Ascending aorta (tissue), 2 donors: Measurements from ENCODE around the gene PEX3. TPM values are rescaled to one million over a fixed set of nuclear protein-coding genes. Genes with fewer than 3 reads are reported as not detected.

ENCODE experiments used
- DNase-seq, 2 donors: peaks; one replicate each; pipeline ENCODE4 v3.0.0-alpha.2; 2019; ENCODE audit warnings: low spot score in 2 of 2
- H3K27ac ChIP-seq, 2 donors: fragments of 200-600 bp; sonication (generic); one replicate each; pipeline ENCODE4 v1.5.1; 2016 to 2017; ENCODE audit warnings: mild to moderate bottlenecking in 1 of 2
- H3K27me3 ChIP-seq: fragments of 200-600 bp; sonication (generic); one replicate; pipeline ENCODE4 v1.5.1; 2017
- H3K36me3 ChIP-seq, 2 donors: fragments of 200-600 bp; sonication (generic); one replicate each; pipeline ENCODE4 v1.5.1; 2016
- H3K4me1 ChIP-seq, 2 donors: fragments of 200-600 bp; sonication (generic); one replicate each; pipeline ENCODE4 v1.5.1; 2016 to 2017; ENCODE audit warnings: mild to moderate bottlenecking in 1 of 2
- H3K4me3 ChIP-seq, 2 donors: fragments of 200-600 bp; sonication (generic); one replicate each; pipeline ENCODE4 v1.5.1; 2016 to 2017; ENCODE audit warnings: mild to moderate bottlenecking in 1 of 2
- H3K9me3 ChIP-seq, 2 donors: fragments of 200-600 bp; sonication (generic); one replicate each; pipeline ENCODE4 v1.5.1; 2016
- intact Hi-C: fragments of 100-400 bp; cut with DNase I; formaldehyde crosslinking; loops from one replicate; pipeline ENCODE4 v1.15.1; 2023
- total RNA-seq: library from RNA; depleted of rRNA; stranded (reverse); fragments of >200 nt; gene quantifications from one replicate; pipeline ENCODE4 v1.1.0, GENCODE V29; 2016
- TF ChIP-seq, protein P1 (sequence below), 3 experiments: fragments of 200-600 bp in 2 of 3; fragments of 450-650 bp in 1 of 3; sonication (generic) in 2 of 3; IDR thresholded peaks; one replicate each; pipeline ENCODE4 v1.5.1; 2016 to 2019; ENCODE audit warnings: antibody characterized with exemption in 3 of 3, mild to moderate bottlenecking in 1 of 3, moderate library complexity in 1 of 3

PEX3 gene
- total RNA-seq, 1 donor from 2014 or later = 0.96 TPM

- Histone ChIP-seq H3K27ac (peak overlapping the region; percentile 78 to 84), H3K4me3 (peak overlapping the region in 1 of 2 donors; percentile 45), H3K27me3 (no peaks in the 10 kb centered on the region), H3K4me1 (peaks cover 15 to 49% of the 10 kb centered on the region in 2 donors), H3K9me3 (no peaks in the 10 kb centered on the region), H3K36me3 (no peaks in the 10 kb centered on the region)
- DNase-seq = no peak
- TF ChIP-seq, protein P1, sequence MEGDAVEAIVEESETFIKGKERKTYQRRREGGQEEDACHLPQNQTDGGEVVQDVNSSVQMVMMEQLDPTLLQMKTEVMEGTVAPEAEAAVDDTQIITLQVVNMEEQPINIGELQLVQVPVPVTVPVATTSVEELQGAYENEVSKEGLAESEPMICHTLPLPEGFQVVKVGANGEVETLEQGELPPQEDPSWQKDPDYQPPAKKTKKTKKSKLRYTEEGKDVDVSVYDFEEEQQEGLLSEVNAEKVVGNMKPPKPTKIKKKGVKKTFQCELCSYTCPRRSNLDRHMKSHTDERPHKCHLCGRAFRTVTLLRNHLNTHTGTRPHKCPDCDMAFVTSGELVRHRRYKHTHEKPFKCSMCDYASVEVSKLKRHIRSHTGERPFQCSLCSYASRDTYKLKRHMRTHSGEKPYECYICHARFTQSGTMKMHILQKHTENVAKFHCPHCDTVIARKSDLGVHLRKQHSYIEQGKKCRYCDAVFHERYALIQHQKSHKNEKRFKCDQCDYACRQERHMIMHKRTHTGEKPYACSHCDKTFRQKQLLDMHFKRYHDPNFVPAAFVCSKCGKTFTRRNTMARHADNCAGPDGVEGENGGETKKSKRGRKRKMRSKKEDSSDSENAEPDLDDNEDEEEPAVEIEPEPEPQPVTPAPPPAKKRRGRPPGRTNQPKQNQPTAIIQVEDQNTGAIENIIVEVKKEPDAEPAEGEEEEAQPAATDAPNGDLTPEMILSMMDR (IDR thresholded peaks at IDR 0.05) = no peak
- intact Hi-C loops = loop anchor here (2.0 to 10.0 kb wide), 4 partner anchors 269 to 518 kb away; partner anchors contain the start of gene AIG1
Measured at GRCh38 chr6:143405373-143406154, 45.0 kb upstream of the PEX3 start.

- Histone ChIP-seq H3K27ac (peak overlapping the region; percentile 78 to 84), H3K4me1 (peaks cover 13 to 45% of the 10 kb centered on the region in 2 donors), H3K27me3 (no peaks in the 10 kb centered on the region), H3K36me3 (no peaks in the 10 kb centered on the region), H3K9me3 (no peaks in the 10 kb centered on the region), H3K4me3 (no peak overlapping the region)
- intact Hi-C loops = loop anchor here (2.0 to 10.0 kb wide), 4 partner anchors 270 to 519 kb away; partner anchors contain the start of gene AIG1
- TF ChIP-seq, protein P1 (IDR thresholded peaks at IDR 0.05) = no peak
- DNase-seq = no peak
Measured at GRCh38 chr6:143406673-143407072, 43.9 kb upstream of the PEX3 start.

DNA sequence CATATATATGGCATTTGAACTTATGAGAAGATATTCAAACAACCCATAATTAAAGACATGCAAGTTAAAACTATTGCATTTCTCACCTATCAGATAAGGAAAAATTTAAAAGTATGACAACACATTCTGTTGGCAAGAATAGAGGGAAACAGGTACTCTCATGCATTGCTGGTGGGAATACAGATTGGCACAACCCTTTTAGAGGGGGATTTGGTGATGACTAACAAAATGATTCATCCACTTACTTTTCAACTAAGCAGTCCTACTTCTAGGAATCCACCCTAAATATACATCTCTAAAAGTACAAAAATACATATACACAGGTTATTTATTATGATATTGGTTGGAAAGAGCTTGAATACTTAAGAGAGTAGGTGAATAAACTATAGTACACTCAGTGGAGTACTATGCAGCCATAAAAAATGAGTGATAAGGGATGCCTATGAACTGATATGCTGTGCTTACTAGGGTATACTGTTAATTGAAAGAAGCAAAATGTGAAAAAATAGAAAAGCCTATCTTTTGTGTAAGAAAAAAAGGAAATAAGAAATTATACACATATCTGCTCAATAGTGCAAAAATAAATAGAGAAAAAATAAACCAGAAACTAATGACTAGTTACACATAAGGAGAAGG is 42.3 kb upstream of the PEX3 start:
- no peak for DNase-seq
- H3K4me3 ChIP-seq = no peak overlapping the region
- intact Hi-C loops = loop anchor here (5.0 to 10.0 kb wide), 3 partner anchors 277 to 521 kb away; partner anchors contain the start of gene AIG1
- H3K27ac ChIP-seq = peak overlapping the region; percentile 53 to 78
- no peaks in the 10 kb centered on the region for H3K9me3 ChIP-seq
- TF ChIP-seq, protein P1 (IDR thresholded peaks at IDR 0.05) = no peak
- H3K4me1 ChIP-seq = peaks cover 13 to 34% of the 10 kb centered on the region in 2 donors
- no peaks in the 10 kb centered on the region for H3K36me3 ChIP-seq
- no peaks in the 10 kb centered on the region for H3K27me3 ChIP-seq

GRCh38 chr6:143408787-143409162 is 41.8 kb upstream of the PEX3 start:
- Histone ChIP-seq H3K4me1 (peaks cover 10 to 33% of the 10 kb centered on the region in 2 donors), H3K4me3 (no peak overlapping the region), H3K9me3 (no peaks in the 10 kb centered on the region), H3K36me3 (no peaks in the 10 kb centered on the region), H3K27ac (peak overlapping the region; percentile 53 to 78), H3K27me3 (no peaks in the 10 kb centered on the region)
- intact Hi-C loops = loop anchor here (5.0 to 10.0 kb wide), 3 partner anchors 276 to 521 kb away; partner anchors contain the start of gene AIG1
- DNase-seq = no peak
- TF ChIP-seq, protein P1 (IDR thresholded peaks at IDR 0.05) = no peak

GRCh38 chr6:143410859-143411270 is 39.7 kb upstream of the PEX3 start:
- H3K36me3 ChIP-seq = no peaks in the 10 kb centered on the region
- peaks cover 10 to 21% of the 10 kb centered on the region in 2 donors for H3K4me1 ChIP-seq
- no peaks in the 10 kb centered on the region for H3K9me3 ChIP-seq
- TF ChIP-seq, protein P1 (IDR thresholded peaks at IDR 0.05) = no peak
- peak overlapping the region; percentile 63 to 78 for H3K27ac ChIP-seq
- no peak for DNase-seq
- no peaks in the 10 kb centered on the region for H3K27me3 ChIP-seq
- H3K4me3 ChIP-seq = no peak overlapping the region
- intact Hi-C loops = no loop called here
